HEK293 (cell line): ENCODE results near the gene ARHGEF7.

Source experiments
- CTCF ChIA-PET: fragments of 350-600 bp; formaldehyde crosslinking; extraction: SDS; loops from one replicate; lab custom pipeline; 2021; ENCODE audit warnings: antibody characterized with exemption; lab: Yijun Ruan, JAX
- POLR2A ChIA-PET: fragments of 300-600 bp; formaldehyde crosslinking; extraction: SDS; loops from one replicate; lab custom pipeline; 2020; ENCODE audit warnings: antibody characterized with exemption, inconsistent platforms; lab: Yijun Ruan, JAX
- H3K27ac ChIP-seq: fragments of 200-500 bp; sonication (Bioruptor generic); 2 replicates; pipeline ENCODE4 v1.5.1; 2014; ENCODE audit warnings: low read depth, low read length, control low read depth, inconsistent platforms; ENCODE audit errors: extremely low read depth
- H3K36me3 ChIP-seq, 2 experiments: fragments of 200-500 bp in 1 of 2; sonication (Bioruptor generic) in 1 of 2; 1 replicate in 1 of 2; 2 replicates in 1 of 2; pipeline ENCODE4 v1.5.1; 2014 to 2017; ENCODE audit warnings: inconsistent platforms in 2 of 2, low read length in 2 of 2; ENCODE audit not compliant: control insufficient read depth in 2 of 2, insufficient read depth in 1 of 2
- H3K4me1 ChIP-seq: fragments of 200-500 bp; sonication (Bioruptor generic); 2 replicates; pipeline ENCODE4 v1.5.1; 2014; ENCODE audit warnings: mild to moderate bottlenecking, low read length, inconsistent platforms; ENCODE audit not compliant: control insufficient read depth, insufficient read depth
- H3K4me3 ChIP-seq: 2 replicates; pipeline ENCODE4 v1.5.1; 2011; ENCODE audit warnings: low read depth, mild to moderate bottlenecking, control low read depth, low read length, moderate library complexity
- H3K9me3 ChIP-seq: fragments of 200-500 bp; sonication (Bioruptor generic); 2 replicates; pipeline ENCODE4 v1.5.1; 2014; ENCODE audit warnings: low read depth, low read length, inconsistent platforms; ENCODE audit not compliant: control insufficient read depth, insufficient read depth
- BCL11B ChIP-seq: fragments of 450-650 bp; formaldehyde crosslinking; IDR thresholded peaks from 2 replicates; pipeline ENCODE4 v1.5.1; 2016; ENCODE audit warnings: low read depth, missing biosample characterization, missing genetic modification characterization
- BCL6B ChIP-seq: fragments of 450-650 bp; formaldehyde crosslinking; IDR thresholded peaks from 2 replicates; pipeline ENCODE4 v1.5.1; 2017; ENCODE audit warnings: missing biosample characterization, missing genetic modification characterization
- CTCF ChIP-seq: fragments of 450-650 bp; formaldehyde crosslinking; IDR thresholded peaks from 2 replicates; pipeline ENCODE4 v1.5.1; 2016; ENCODE audit warnings: missing biosample characterization, missing genetic modification characterization
- PRDM2 ChIP-seq: fragments of 450-650 bp; formaldehyde crosslinking; IDR thresholded peaks from 2 replicates; pipeline ENCODE4 v1.5.1; 2016; ENCODE audit warnings: missing biosample characterization, missing genetic modification characterization, borderline replicate concordance
- TRIM28 ChIP-seq: IDR thresholded peaks from 2 replicates; pipeline ENCODE4 v1.6.1; 2011; ENCODE audit warnings: low read length, control low read depth, borderline replicate concordance
- ZBTB26 ChIP-seq: fragments of 450-650 bp; formaldehyde crosslinking; optimal IDR thresholded peaks from 2 replicates; pipeline ENCODE3; 2016; ENCODE audit warnings: missing biosample characterization, mild to moderate bottlenecking, missing genetic modification characterization
- ZBTB48 ChIP-seq: fragments of 450-650 bp; formaldehyde crosslinking; IDR thresholded peaks from 2 replicates; pipeline ENCODE4 v1.5.1; 2016; ENCODE audit warnings: missing biosample characterization, missing genetic modification characterization
- ZNF174 ChIP-seq: fragments of 450-650 bp; formaldehyde crosslinking; IDR thresholded peaks from 2 replicates; pipeline ENCODE4 v1.5.0; 2017; ENCODE audit warnings: missing biosample characterization, mild to moderate bottlenecking, missing genetic modification characterization
- ZNF214 ChIP-seq: fragments of 450-650 bp; formaldehyde crosslinking; IDR thresholded peaks from 2 replicates; pipeline ENCODE4 v1.5.1; 2017; ENCODE audit warnings: missing biosample characterization, mild to moderate bottlenecking, missing genetic modification characterization, borderline replicate concordance
- ZNF223 ChIP-seq: fragments of 450-650 bp; formaldehyde crosslinking; IDR thresholded peaks from 2 replicates; pipeline ENCODE4 v1.5.1; 2016; ENCODE audit warnings: missing biosample characterization, missing genetic modification characterization
- ZNF23 ChIP-seq: fragments of 450-650 bp; formaldehyde crosslinking; IDR thresholded peaks from 2 replicates; pipeline ENCODE4 v1.5.1; 2016; ENCODE audit warnings: missing biosample characterization, missing genetic modification characterization, borderline replicate concordance
- ZNF292 ChIP-seq: fragments of 450-650 bp; formaldehyde crosslinking; IDR thresholded peaks from 2 replicates; pipeline ENCODE4 v1.5.1; 2016; ENCODE audit warnings: low read depth, missing biosample characterization, missing genetic modification characterization, borderline replicate concordance
- ZNF624 ChIP-seq: fragments of 450-650 bp; formaldehyde crosslinking; IDR thresholded peaks from 2 replicates; pipeline ENCODE4 v1.5.1; 2017; ENCODE audit warnings: missing biosample characterization, missing genetic modification characterization
- ZNF704 ChIP-seq: fragments of 450-650 bp; formaldehyde crosslinking; IDR thresholded peaks from 2 replicates; pipeline ENCODE4 v1.5.1; 2016; ENCODE audit warnings: missing biosample characterization, missing genetic modification characterization
- ZNF777 ChIP-seq: fragments of 450-650 bp; formaldehyde crosslinking; IDR thresholded peaks from 2 replicates; pipeline ENCODE4 v1.5.1; 2017; ENCODE audit warnings: missing biosample characterization, missing genetic modification characterization, borderline replicate concordance
- ZXDB ChIP-seq: fragments of 450-650 bp; formaldehyde crosslinking; IDR thresholded peaks from 2 replicates; pipeline ENCODE4 v1.5.1; 2016; ENCODE audit warnings: missing biosample characterization, missing genetic modification characterization

The ARHGEF7 gene

GRCh38 chr13:111270765-111271698 lies 155.9 kb downstream of the ARHGEF7 start:
- Histone ChIP-seq H3K4me1 (no peaks in the 10 kb centered on the region), H3K4me3 (no peak overlapping the region), H3K36me3 (peaks cover 0 to 59% of the 10 kb centered on the region in 2 experiments; a peak in 1 of 3 replicates), H3K9me3 (no peaks in the 10 kb centered on the region)
- ChIA-PET POLR2A (no interaction called here), CTCF (no interaction called here)
- TF ChIP-seq ZXDB (tag by site-specific recombination) (no peak), ZNF292 (tag by site-specific recombination) (no peak), ZNF214 (no peak), ZBTB26 (no peak), BCL11B (no peak), ZBTB48 (tag by site-specific recombination) (no peak), ZNF777 (no peak), ZNF223 (tag by site-specific recombination) (no peak), ZNF174 (no peak), PRDM2 (tag by site-specific recombination) (no peak)
- TF ChIP-seq, all 188 proteins: peak for 0
- no peak overlapping the region for H3K27ac ChIP-seq

- no peak overlapping the region for H3K27ac ChIP-seq
- ChIA-PET POLR2A (no interaction called here), CTCF (no interaction called here)
- peaks cover 0 to 64% of the 10 kb centered on the region in 2 experiments; a peak in 2 of 3 replicates for H3K36me3 ChIP-seq
- H3K9me3 ChIP-seq = no peaks in the 10 kb centered on the region
- TF ChIP-seq BCL6B (tag by site-specific recombination) = no peak
- no peak for TF ChIP-seq ZNF624 (tag by site-specific recombination)
- no peak for TF ChIP-seq ZNF23
- no peak for TF ChIP-seq TRIM28
- TF ChIP-seq ZNF704 (tag by site-specific recombination) = no peak
- no peak for TF ChIP-seq CTCF (tag by site-specific recombination)
- no peaks in the 10 kb centered on the region for H3K4me1 ChIP-seq
- no peak overlapping the region for H3K4me3 ChIP-seq
These were observed 157.0 kb downstream of the ARHGEF7 start for GRCh38 chr13:111272117-111272516.
